Measurements from ENCODE around the gene GRIA2.

GRCh38 chr4:157327666-157328065, 107.1 kb downstream of the GRIA2 start:
- TF ChIP-seq CTCF (conservative IDR thresholded peaks at IDR 0.05) (no peak), ZFX (IDR thresholded peaks at IDR 0.05) (no peak)
